Panc1 (cell line): ENCODE results near the gene MAPK11.
"Not testable (repeated sequence)": the region's sequence is repeated elsewhere in the genome, so short reads cannot be mapped to it uniquely, and the experiment has no call there.

Experiments
- POLR2AphosphoS5 ChIP-seq: IDR thresholded peaks from 2 replicates; pipeline ENCODE4 v1.6.1; 2012; ENCODE audit warnings: mild to moderate bottlenecking, low read depth, low read length, moderate library complexity
- SIN3A ChIP-seq: IDR thresholded peaks from 2 replicates; pipeline ENCODE4 v1.6.1; 2012; ENCODE audit warnings: low read depth, mild to moderate bottlenecking, low read length, moderate library complexity, borderline replicate concordance; ENCODE audit not compliant: insufficient read depth
- TCF7L2 ChIP-seq: IDR thresholded peaks from 2 replicates; pipeline ENCODE4 v1.6.1; 2011; ENCODE audit warnings: mild to moderate bottlenecking, low read depth, low read length, inconsistent platforms
- TF ChIP-seq, protein P1 (sequence below): fragments of 450-650 bp; IDR thresholded peaks from 2 replicates; pipeline ENCODE4 v1.5.1; 2017; ENCODE audit warnings: mild to moderate bottlenecking
- TF ChIP-seq, protein P2 (sequence below), 2 experiments: IDR thresholded peaks; 2 replicates each; pipeline ENCODE4 v1.6.1; 2011 to 2012; ENCODE audit warnings: low read depth in 2 of 2, control low read depth in 1 of 2, low read length in 1 of 2, mild to moderate bottlenecking in 1 of 2, moderate library complexity in 1 of 2; ENCODE audit not compliant: insufficient read depth in 1 of 2

DNA sequence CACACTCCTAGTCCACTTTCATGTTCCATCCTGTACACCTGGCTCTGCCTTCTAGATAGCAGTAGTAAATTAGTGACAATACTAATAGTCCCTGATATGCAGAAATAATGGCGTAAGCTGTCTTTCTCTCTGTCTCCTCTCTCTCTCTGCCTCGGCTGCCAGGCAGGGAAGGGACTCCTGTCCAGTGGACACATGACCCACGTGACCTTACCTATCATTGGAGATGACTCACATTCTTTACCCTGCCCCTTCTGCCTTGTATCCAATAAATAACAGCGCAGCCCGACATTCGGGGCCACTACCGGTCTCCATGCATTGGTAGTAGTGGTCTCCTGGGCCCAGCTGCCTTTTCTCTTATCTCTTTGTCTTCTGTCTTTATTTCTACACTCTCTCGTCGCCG, 3.6 kb upstream of the MAPK11 start:
- TF ChIP-seq POLR2AphosphoS5, TCF7L2, SIN3A: not testable (repeated sequence)
- TF ChIP-seq, protein P1, sequence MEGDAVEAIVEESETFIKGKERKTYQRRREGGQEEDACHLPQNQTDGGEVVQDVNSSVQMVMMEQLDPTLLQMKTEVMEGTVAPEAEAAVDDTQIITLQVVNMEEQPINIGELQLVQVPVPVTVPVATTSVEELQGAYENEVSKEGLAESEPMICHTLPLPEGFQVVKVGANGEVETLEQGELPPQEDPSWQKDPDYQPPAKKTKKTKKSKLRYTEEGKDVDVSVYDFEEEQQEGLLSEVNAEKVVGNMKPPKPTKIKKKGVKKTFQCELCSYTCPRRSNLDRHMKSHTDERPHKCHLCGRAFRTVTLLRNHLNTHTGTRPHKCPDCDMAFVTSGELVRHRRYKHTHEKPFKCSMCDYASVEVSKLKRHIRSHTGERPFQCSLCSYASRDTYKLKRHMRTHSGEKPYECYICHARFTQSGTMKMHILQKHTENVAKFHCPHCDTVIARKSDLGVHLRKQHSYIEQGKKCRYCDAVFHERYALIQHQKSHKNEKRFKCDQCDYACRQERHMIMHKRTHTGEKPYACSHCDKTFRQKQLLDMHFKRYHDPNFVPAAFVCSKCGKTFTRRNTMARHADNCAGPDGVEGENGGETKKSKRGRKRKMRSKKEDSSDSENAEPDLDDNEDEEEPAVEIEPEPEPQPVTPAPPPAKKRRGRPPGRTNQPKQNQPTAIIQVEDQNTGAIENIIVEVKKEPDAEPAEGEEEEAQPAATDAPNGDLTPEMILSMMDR = not testable (repeated sequence)
- TF ChIP-seq, protein P2, sequence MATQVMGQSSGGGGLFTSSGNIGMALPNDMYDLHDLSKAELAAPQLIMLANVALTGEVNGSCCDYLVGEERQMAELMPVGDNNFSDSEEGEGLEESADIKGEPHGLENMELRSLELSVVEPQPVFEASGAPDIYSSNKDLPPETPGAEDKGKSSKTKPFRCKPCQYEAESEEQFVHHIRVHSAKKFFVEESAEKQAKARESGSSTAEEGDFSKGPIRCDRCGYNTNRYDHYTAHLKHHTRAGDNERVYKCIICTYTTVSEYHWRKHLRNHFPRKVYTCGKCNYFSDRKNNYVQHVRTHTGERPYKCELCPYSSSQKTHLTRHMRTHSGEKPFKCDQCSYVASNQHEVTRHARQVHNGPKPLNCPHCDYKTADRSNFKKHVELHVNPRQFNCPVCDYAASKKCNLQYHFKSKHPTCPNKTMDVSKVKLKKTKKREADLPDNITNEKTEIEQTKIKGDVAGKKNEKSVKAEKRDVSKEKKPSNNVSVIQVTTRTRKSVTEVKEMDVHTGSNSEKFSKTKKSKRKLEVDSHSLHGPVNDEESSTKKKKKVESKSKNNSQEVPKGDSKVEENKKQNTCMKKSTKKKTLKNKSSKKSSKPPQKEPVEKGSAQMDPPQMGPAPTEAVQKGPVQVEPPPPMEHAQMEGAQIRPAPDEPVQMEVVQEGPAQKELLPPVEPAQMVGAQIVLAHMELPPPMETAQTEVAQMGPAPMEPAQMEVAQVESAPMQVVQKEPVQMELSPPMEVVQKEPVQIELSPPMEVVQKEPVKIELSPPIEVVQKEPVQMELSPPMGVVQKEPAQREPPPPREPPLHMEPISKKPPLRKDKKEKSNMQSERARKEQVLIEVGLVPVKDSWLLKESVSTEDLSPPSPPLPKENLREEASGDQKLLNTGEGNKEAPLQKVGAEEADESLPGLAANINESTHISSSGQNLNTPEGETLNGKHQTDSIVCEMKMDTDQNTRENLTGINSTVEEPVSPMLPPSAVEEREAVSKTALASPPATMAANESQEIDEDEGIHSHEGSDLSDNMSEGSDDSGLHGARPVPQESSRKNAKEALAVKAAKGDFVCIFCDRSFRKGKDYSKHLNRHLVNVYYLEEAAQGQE (IDR thresholded peaks at IDR 0.05; ENCODE audit: insufficient read depth in 1 of 2, low read depth in 2 of 2, low read length in 1 of 2) = not testable (repeated sequence)
